Hepatocyte (in vitro differentiated cells): ENCODE data around the gene TOR4A.

Source experiments
- EZH2 ChIP-seq: fragments of 200-600 bp; sonication (generic); IDR thresholded peaks from 2 replicates; pipeline ENCODE4 v1.6.1; 2016; ENCODE audit warnings: antibody characterized with exemption, mild to moderate bottlenecking, borderline replicate concordance
- EZH2phosphoT487 ChIP-seq: fragments of 200-600 bp; sonication (generic); IDR thresholded peaks from one replicate; pipeline ENCODE4 v1.6.1; 2018; ENCODE audit warnings: antibody characterized with exemption, mild to moderate bottlenecking, low read depth, moderate library complexity; ENCODE audit not compliant: unreplicated experiment, severe bottlenecking
- TF ChIP-seq, protein P1 (sequence below): fragments of 200-600 bp; sonication (generic); IDR thresholded peaks from 2 replicates; pipeline ENCODE4 v1.5.1; 2016; ENCODE audit warnings: antibody characterized with exemption, mild to moderate bottlenecking; ENCODE audit not compliant: poor library complexity

DNA sequence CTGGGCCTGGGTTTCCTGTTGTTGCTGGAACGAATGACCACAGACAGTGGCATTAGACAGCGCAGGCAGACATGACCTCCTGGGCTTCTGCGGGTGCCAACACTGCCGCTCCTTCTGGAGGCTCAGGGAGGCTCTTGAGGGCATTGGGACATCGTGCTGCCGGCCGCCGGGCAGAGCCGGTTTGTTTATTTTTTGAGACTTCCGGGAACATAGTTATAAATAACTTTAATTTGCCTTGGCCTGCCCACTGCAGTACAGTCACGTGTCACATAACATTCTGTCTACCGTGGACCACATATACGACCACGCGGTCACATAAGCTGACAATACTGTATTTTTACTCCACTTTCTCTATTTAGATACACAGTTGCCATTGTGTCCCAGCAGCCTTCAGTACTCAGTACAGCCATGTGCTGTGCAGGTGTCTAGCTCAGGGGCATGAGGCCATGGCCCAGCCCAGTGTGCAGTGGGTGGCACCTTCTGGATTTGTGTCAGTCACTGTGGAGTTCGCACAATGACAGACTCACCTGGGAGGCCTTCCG is 8.2 kb upstream of the TOR4A start:
- TF ChIP-seq, protein P1, sequence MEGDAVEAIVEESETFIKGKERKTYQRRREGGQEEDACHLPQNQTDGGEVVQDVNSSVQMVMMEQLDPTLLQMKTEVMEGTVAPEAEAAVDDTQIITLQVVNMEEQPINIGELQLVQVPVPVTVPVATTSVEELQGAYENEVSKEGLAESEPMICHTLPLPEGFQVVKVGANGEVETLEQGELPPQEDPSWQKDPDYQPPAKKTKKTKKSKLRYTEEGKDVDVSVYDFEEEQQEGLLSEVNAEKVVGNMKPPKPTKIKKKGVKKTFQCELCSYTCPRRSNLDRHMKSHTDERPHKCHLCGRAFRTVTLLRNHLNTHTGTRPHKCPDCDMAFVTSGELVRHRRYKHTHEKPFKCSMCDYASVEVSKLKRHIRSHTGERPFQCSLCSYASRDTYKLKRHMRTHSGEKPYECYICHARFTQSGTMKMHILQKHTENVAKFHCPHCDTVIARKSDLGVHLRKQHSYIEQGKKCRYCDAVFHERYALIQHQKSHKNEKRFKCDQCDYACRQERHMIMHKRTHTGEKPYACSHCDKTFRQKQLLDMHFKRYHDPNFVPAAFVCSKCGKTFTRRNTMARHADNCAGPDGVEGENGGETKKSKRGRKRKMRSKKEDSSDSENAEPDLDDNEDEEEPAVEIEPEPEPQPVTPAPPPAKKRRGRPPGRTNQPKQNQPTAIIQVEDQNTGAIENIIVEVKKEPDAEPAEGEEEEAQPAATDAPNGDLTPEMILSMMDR = no peak
- TF ChIP-seq EZH2 = no peak
- no peak for TF ChIP-seq EZH2phosphoT487
